GM19463 (cell line): ENCODE results near the gene NTM.

Source experiments
- ATAC-seq: cut with Tn5 transposase; IDR thresholded peaks from one replicate; pipeline ENCODE4 v1.9.1; 2021; ENCODE audit warnings: mild to moderate bottlenecking, moderate library complexity; ENCODE audit not compliant: unreplicated experiment

The NTM gene

DNA sequence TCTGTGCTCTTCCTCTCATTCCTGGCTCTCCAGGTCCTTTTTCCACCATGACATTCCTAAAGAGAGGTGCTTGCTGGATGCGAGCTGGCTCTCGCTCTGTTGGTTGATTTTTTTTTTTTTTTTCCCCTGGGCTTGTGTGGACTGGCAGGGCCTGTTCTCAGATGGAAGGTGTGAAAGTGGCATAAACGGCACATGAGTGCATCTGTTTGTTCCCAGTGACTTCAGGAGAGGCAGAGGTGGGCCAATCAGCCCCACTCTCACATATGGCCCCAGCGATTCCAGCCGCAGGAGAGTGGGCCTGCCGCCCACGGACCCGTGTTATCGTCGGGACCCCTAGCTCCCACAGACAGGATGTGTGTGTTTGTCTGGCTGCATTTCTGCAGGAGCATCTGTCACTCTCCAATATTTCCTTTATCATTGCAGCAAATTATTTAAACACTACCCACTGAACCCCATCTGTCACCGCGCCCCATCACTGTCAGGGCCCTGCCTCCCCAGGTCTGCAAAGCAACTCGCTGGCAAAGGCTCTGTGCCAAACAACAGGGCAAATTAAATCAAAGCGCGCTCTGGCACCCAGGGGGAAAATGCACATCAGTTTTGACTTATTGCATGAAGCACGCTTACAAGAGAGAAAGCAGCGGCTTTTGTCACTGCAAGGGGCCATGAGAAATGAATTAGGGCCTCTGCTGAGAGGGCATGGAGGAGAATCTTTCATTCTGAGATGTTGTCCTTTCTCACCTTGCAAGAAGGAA, 886.3 kb downstream of the NTM start:
- ATAC-seq = no peak

DNA sequence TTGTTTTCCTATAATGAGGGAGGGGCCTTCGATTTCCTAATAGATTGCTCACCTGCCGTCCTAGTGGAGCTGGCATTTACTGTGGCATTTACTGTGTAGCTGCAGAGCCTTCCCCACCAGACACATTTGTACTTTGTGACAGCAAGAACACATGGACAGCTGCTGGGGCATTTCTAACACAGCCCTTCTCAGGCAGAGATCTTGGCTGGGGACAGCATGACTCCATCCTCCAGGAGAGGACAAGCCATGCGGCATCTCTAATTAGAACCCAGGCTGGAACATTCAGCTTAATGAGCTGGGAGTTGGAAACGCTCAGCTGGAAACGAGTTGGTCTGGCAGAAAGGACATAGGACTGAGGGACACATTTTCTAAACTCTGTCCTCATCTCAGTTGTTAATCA, 887.5 kb downstream of the NTM start:
- ATAC-seq = no peak

GRCh38 chr11:132258875-132259274, 888.5 kb downstream of the NTM start:
- no peak for ATAC-seq

DNA sequence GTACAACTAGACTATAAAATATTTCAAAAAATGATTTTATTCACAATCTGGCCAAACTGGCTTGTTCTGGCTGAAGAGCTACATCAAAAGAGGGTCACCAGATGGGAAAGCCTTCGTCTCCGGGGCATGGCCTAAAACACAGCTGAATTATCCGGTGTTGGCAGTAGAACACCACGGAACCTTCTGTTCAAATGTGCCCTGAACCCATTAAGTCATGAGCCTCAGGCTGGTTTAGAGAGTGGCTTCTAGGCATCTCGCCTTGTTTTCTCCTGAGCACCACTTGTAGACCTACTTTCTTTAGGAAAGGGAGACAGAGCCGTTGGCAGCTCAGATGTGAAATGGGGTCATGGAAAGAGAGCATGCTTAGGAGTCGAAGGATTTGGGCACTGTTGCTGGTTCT, 890.2 kb downstream of the NTM start:
- no peak for ATAC-seq

DNA sequence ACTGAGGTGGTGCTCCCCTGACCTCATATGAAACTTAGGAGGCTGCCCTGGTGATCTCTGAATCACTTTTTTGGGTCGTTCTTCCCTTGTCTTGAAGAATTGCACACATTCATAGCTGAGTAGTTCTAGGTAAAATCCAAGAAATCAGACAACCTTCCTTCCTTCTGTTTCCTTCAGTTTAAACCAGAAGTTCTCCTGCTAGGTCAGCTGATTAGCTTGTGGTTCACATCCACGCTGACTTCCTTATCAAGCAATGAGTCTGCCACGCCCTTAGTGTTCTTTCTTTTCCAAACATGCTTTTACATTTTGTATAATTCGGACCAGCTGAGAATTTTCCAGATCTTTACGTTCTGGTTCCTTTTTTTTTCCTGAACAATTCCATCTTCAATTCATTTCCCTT, 892.8 kb downstream of the NTM start:
- ATAC-seq = no peak

- no peak for ATAC-seq
Measured at GRCh38 chr11:132263875-132264274, 893.5 kb downstream of the NTM start.

GRCh38 chr11:132264616-132265015, 894.2 kb downstream of the NTM start:
- no peak for ATAC-seq

- ATAC-seq = no peak
Measured at GRCh38 chr11:132278801-132279574, 908.6 kb downstream of the NTM start.

GRCh38 chr11:132284048-132284447, 913.6 kb downstream of the NTM start:
- no peak for ATAC-seq

- no peak for ATAC-seq
Measured at GRCh38 chr11:132284611-132285010, 914.2 kb downstream of the NTM start.

- no peak for ATAC-seq
Measured at GRCh38 chr11:132285631-132286030, 915.2 kb downstream of the NTM start.

- ATAC-seq = no peak
Measured at GRCh38 chr11:132286106-132286505, 915.7 kb downstream of the NTM start.

- ATAC-seq = no peak
Measured at GRCh38 chr11:132288036-132288435, 917.6 kb downstream of the NTM start.

DNA sequence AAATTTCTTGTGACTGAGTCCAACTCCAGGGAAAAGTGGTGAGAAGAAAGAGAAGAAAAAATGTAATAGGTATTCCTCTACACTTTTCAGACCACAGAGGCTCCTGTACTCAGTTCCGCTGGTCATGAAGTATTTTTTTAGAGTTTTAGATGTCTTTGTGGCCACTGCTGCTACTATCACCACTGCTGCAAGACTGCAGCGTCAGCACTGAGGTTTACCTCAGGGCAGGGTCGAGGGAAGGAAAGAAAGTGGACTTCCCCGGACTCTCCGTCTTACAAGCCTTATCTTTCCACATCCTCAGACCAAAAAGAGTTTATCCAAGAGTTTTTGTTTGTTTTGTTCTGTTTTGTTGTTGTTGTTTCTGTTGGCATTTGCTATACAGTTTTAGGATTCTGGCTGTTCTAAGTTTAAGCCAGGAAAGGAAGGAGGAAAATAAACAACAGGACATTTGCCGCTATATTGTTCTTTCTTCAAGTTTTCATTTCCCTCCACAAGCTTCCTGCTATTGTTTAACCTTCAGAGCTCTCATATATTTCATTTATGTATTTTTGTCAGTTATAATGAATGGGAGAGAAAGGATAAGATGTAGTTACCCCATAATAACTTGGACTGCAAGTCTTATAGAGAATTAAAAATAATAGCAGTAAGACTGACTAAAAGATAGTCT, 919.3 kb downstream of the NTM start:
- no peak for ATAC-seq

- ATAC-seq = no peak
Measured at GRCh38 chr11:132293586-132293985, 923.2 kb downstream of the NTM start.

- no peak for ATAC-seq
Measured at GRCh38 chr11:132296946-132297610, 926.7 kb downstream of the NTM start.

DNA sequence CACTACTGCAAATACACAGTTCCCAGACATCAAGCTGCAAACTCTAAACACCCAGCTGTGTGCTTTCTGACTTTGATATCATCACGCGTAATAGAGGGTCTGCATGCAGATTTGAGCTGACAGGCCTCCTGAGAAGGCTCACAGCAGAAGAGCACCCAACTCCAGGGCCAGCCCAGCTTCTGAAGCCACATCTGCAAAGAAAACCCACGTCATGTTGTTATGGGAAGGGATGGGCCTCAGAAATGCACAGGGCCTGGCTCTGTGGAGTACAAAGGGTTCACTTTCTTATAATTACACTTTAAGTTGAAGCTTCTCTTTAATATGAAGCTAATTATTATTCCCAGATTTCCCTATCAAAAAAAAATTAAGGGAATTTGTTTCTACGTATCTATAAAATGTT, 927.9 kb downstream of the NTM start:
- ATAC-seq = no peak

DNA sequence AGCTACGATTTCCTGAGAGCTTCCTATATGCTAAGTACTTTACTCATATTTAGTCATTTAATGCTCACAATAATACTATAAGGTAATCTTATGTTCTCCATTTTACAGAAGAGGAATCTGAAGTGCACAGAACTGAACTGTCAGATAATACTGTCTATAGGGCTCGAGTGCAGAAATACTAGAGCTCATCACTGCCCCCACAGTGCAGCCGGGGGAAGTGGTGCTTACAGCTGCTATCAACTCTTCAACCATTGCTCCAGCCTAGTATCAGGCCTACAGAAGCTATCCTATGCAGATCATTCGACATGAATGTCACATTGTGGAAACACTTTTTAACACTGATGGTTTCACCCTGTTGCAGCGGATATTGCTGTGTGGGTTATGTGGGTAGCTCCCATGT, 929.9 kb downstream of the NTM start:
- peak; percentile 67 for ATAC-seq

DNA sequence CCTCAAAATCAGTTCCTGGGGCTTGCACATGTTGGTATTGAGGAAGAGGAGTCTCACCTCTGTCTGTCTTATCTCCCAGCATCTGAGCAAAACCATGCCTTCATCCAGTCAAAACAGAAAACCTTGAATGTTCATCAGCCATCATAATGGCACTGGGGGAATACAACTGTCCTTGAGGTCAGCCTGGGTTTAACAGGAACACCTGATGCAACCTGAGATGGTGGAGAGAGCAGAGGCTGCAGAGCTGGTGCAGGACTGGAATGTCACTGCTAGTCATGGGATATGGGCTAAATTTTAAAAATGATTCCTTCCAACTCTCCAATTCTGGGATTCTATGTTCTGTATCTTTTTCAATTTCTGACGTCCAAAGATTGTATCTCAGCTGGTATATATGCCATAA, 931.0 kb downstream of the NTM start:
- ATAC-seq = no peak

GRCh38 chr11:132301900-132302299, 931.5 kb downstream of the NTM start:
- no peak for ATAC-seq

DNA sequence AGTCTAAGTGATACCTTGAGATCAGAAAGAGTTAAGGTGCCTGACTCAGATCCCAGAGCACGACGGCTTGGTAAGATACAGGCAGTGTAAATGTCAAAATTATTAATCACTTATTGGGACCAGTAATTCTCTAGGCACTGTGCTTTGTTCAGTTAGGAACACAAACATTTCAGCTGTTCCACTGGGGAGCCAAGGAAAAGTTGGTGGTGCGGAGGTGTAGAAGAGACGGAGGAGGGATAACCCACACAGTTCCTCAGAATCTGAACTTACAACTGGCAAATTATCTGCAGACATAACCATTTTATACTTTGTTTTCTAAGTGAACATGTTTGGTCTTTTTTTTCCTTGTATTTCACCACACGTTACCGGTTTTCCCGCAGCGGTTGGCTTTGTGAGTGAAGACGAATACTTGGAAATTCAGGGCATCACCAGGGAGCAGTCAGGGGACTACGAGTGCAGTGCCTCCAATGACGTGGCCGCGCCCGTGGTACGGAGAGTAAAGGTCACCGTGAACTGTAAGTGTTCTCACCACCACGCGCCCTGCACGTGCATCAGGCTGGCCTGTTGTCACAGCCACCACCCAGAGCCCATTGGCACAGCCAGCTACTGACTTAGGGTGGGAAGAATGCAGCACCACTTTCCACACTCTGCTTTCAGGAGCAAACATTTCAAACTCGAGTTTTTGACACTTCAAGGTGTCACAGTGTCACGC, 937.0 kb downstream of the NTM start:
- ATAC-seq = no peak
